Stimulated activated CD4-positive, alpha-beta T cell treated with anti-CD3 and anti-CD28 coated beads, Interleukin-4, amount 100 ng/mL, for 1 hour (primary cell): ENCODE measurements around the gene ANKRD33B.

Source experiments
- DNase-seq: peaks from one replicate; pipeline ENCODE4 v3.0.0-alpha.2; 2020

ANKRD33B gene

GRCh38 chr5:10580531-10581423 lies 16.9 kb downstream of the ANKRD33B start:
- DNase-seq = no peak

- DNase-seq = no peak
These were observed 17.5 kb downstream of the ANKRD33B start for GRCh38 chr5:10581424-10581748.

- no peak for DNase-seq
These were observed 18.1 kb downstream of the ANKRD33B start for GRCh38 chr5:10581867-10582511.

GRCh38 chr5:10582512-10582897 lies 18.6 kb downstream of the ANKRD33B start:
- no peak for DNase-seq

- no peak for DNase-seq
These were observed 20.0 kb downstream of the ANKRD33B start for GRCh38 chr5:10583663-10584572.

- DNase-seq = no peak
These were observed 21.0 kb downstream of the ANKRD33B start for GRCh38 chr5:10584714-10585517.

GRCh38 chr5:10585518-10585915 lies 21.6 kb downstream of the ANKRD33B start:
- no peak for DNase-seq

GRCh38 chr5:10586008-10586407 lies 22.1 kb downstream of the ANKRD33B start:
- no peak for DNase-seq

- DNase-seq = no peak
These were observed 22.7 kb downstream of the ANKRD33B start for GRCh38 chr5:10586555-10586954.

GRCh38 chr5:10588109-10588775 lies 24.4 kb downstream of the ANKRD33B start:
- no peak for DNase-seq

GRCh38 chr5:10588779-10589447 lies 25.0 kb downstream of the ANKRD33B start:
- no peak for DNase-seq

GRCh38 chr5:10590226-10590999 lies 26.5 kb downstream of the ANKRD33B start:
- no peak for DNase-seq

- no peak for DNase-seq
These were observed 27.3 kb downstream of the ANKRD33B start for GRCh38 chr5:10591159-10591558.

GRCh38 chr5:10591966-10592365 lies 28.1 kb downstream of the ANKRD33B start:
- no peak for DNase-seq

- DNase-seq = no peak
These were observed 28.7 kb downstream of the ANKRD33B start for GRCh38 chr5:10592601-10593000.

GRCh38 chr5:10593531-10594181 lies 29.8 kb downstream of the ANKRD33B start:
- no peak for DNase-seq

GRCh38 chr5:10594591-10595210 lies 30.8 kb downstream of the ANKRD33B start:
- no peak for DNase-seq

- no peak for DNase-seq
These were observed 31.4 kb downstream of the ANKRD33B start for GRCh38 chr5:10595293-10595671.

GRCh38 chr5:10595672-10596309 lies 31.9 kb downstream of the ANKRD33B start:
- DNase-seq = peak; percentile 18
